HG03354 (cell line): ENCODE results near the gene PHACTR3.
"Not testable (repeated sequence)": the region's sequence is repeated elsewhere in the genome, so short reads cannot be mapped to it uniquely, and the experiment has no call there.

Source experiments
- ATAC-seq: cut with Tn5 transposase; IDR thresholded peaks from one replicate; pipeline ENCODE4 v1.9.1; 2021; ENCODE audit warnings: mild to moderate bottlenecking; ENCODE audit not compliant: unreplicated experiment, poor library complexity, severe bottlenecking

Gene PHACTR3

GRCh38 chr20:59614714-59615113 is 10.4 kb downstream of the PHACTR3 start:
- no peak for ATAC-seq

- ATAC-seq = no peak
Observed at GRCh38 chr20:59616306-59616705, 12.0 kb downstream of the PHACTR3 start.

- ATAC-seq = no peak
Observed at GRCh38 chr20:59617221-59617620, 12.9 kb downstream of the PHACTR3 start.

GRCh38 chr20:59618131-59618530 is 13.8 kb downstream of the PHACTR3 start:
- no peak for ATAC-seq

- ATAC-seq = not testable (repeated sequence)
Observed at GRCh38 chr20:59618585-59618984, 14.2 kb downstream of the PHACTR3 start.

GRCh38 chr20:59620860-59621505 is 16.6 kb downstream of the PHACTR3 start:
- ATAC-seq = no peak

GRCh38 chr20:59622496-59622895 is 18.2 kb downstream of the PHACTR3 start:
- no peak for ATAC-seq

- ATAC-seq = no peak
Observed at GRCh38 chr20:59623133-59623532, 18.8 kb downstream of the PHACTR3 start.

- no peak for ATAC-seq
Observed at GRCh38 chr20:59623583-59623982, 19.2 kb downstream of the PHACTR3 start.

- no peak for ATAC-seq
Observed at GRCh38 chr20:59624401-59624800, 20.1 kb downstream of the PHACTR3 start.

GRCh38 chr20:59625214-59625922 is 21.0 kb downstream of the PHACTR3 start:
- ATAC-seq = no peak

GRCh38 chr20:59627298-59627697 is 23.0 kb downstream of the PHACTR3 start:
- no peak for ATAC-seq

- no peak for ATAC-seq
Observed at GRCh38 chr20:59628171-59628570, 23.8 kb downstream of the PHACTR3 start.

- no peak for ATAC-seq
Observed at GRCh38 chr20:59629141-59630045, 25.1 kb downstream of the PHACTR3 start.

- no peak for ATAC-seq
Observed at GRCh38 chr20:59630526-59630925, 26.2 kb downstream of the PHACTR3 start.

- ATAC-seq = no peak
Observed at GRCh38 chr20:59631751-59632540, 27.6 kb downstream of the PHACTR3 start.

GRCh38 chr20:59632541-59633113 is 28.3 kb downstream of the PHACTR3 start:
- ATAC-seq = no peak

GRCh38 chr20:59633656-59634251 is 29.4 kb downstream of the PHACTR3 start:
- ATAC-seq = no peak

GRCh38 chr20:59634435-59635005 is 30.2 kb downstream of the PHACTR3 start:
- no peak for ATAC-seq
